ENCODE measurements around the gene EYA2.

EYA2 gene

DNA sequence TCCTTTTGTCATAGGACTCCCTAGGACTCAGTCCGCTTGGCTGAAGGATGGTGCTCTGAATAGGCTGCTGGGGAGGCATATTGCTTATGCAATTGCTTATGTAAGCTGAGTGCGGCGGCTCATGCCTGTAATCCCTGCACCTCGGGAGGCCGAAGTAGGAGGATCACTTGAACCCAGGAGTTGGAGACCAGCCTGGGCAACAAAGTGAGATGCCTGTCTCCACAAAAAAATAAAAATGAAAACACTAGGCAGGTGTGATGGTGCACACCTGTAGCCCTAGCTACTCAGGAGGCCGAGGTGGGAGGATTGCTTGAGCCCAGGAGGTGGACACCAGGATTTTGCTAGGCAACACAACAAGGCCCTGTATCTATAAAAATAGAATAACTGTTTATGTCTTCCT, 81.3 kb downstream of the EYA2 start:
- Histone ChIP-seq H3F3A (ENCODE audit: low read depth) (no peaks in the 10 kb centered on the region), H2AFZ (ENCODE audit: low read length) (no peak overlapping the region), H3K9me2 (replicated peaks; ENCODE audit: low read depth, low read length) (no peaks in the 10 kb centered on the region), H4K20me1 (ENCODE audit: insufficient read depth, low read length, poor library complexity, severe bottlenecking) (no peaks in the 10 kb centered on the region), H3K4me1 (ENCODE audit: insufficient read depth, low read length, poor library complexity, severe bottlenecking) (peaks cover 4% of the 10 kb centered on the region), H3K79me2 (ENCODE audit: insufficient read depth, low read length) (no peaks in the 10 kb centered on the region), H3K36me3 (ENCODE audit: insufficient read depth, low read length) (no peaks in the 10 kb centered on the region), H3K9me3 (ENCODE audit: insufficient read depth, low read depth, low read length) (no peaks in the 10 kb centered on the region), H3K9ac (ENCODE audit: low read depth, low read length, poor library complexity, severe bottlenecking) (no peak overlapping the region), H3K4me2 (ENCODE audit: low read depth, low read length, poor library complexity, severe bottlenecking) (no peak overlapping the region), H3K4me3 (ENCODE audit: low read length, poor library complexity, severe bottlenecking) (no peak overlapping the region), H3K27me3 (ENCODE audit: insufficient read depth, low read length, poor library complexity, severe bottlenecking) (no peaks in the 10 kb centered on the region)
- TF ChIP-seq EZH2phosphoT487 (IDR thresholded peaks at IDR 0.05; ENCODE audit: borderline replicate concordance): no peak
- TF ChIP-seq, protein P1, sequence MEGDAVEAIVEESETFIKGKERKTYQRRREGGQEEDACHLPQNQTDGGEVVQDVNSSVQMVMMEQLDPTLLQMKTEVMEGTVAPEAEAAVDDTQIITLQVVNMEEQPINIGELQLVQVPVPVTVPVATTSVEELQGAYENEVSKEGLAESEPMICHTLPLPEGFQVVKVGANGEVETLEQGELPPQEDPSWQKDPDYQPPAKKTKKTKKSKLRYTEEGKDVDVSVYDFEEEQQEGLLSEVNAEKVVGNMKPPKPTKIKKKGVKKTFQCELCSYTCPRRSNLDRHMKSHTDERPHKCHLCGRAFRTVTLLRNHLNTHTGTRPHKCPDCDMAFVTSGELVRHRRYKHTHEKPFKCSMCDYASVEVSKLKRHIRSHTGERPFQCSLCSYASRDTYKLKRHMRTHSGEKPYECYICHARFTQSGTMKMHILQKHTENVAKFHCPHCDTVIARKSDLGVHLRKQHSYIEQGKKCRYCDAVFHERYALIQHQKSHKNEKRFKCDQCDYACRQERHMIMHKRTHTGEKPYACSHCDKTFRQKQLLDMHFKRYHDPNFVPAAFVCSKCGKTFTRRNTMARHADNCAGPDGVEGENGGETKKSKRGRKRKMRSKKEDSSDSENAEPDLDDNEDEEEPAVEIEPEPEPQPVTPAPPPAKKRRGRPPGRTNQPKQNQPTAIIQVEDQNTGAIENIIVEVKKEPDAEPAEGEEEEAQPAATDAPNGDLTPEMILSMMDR (conservative IDR thresholded peaks at IDR 0.05; ENCODE audit: low read length): no peak

DNA sequence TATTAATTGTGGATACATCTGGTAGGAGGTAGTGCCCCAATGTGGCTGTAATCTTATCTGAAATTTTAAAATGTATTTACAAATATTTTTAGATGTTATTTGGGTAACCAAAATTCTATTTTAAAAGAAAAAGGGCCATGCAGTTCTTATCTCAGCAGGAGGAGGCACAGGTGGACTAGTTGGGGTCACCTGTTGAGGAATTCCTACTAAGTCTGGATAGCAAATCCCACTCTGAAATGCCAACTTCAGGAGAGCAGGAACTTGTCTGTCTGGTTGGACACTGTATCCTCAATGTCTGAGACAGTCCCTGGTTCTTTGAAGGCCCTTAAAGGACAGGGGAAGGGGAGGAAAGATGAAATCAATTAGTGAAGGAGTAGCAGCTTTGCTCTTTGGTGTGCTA, 82.6 kb downstream of the EYA2 start:
- Histone ChIP-seq H4K20me1 (ENCODE audit: insufficient read depth, low read length, poor library complexity, severe bottlenecking) (no peaks in the 10 kb centered on the region), H3K4me1 (ENCODE audit: insufficient read depth, low read length, poor library complexity, severe bottlenecking) (peaks cover 4% of the 10 kb centered on the region), H2AFZ (ENCODE audit: low read length) (no peak overlapping the region), H3K4me2 (ENCODE audit: low read depth, low read length, poor library complexity, severe bottlenecking) (no peak overlapping the region), H3K79me2 (ENCODE audit: insufficient read depth, low read length) (no peaks in the 10 kb centered on the region), H3K4me3 (ENCODE audit: low read length, poor library complexity, severe bottlenecking) (no peak overlapping the region), H3K9me2 (replicated peaks; ENCODE audit: low read depth, low read length) (no peaks in the 10 kb centered on the region), H3K9me3 (ENCODE audit: insufficient read depth, low read depth, low read length) (no peaks in the 10 kb centered on the region), H3K27me3 (ENCODE audit: insufficient read depth, low read length, poor library complexity, severe bottlenecking) (no peaks in the 10 kb centered on the region), H3K9ac (ENCODE audit: low read depth, low read length, poor library complexity, severe bottlenecking) (no peak overlapping the region), H3K36me3 (ENCODE audit: insufficient read depth, low read length) (no peaks in the 10 kb centered on the region), H3F3A (ENCODE audit: low read depth) (no peaks in the 10 kb centered on the region)
- TF ChIP-seq, protein P1 (conservative IDR thresholded peaks at IDR 0.05; ENCODE audit: low read length): no peak
- no peak for TF ChIP-seq EZH2phosphoT487 (IDR thresholded peaks at IDR 0.05; ENCODE audit: borderline replicate concordance)

DNA sequence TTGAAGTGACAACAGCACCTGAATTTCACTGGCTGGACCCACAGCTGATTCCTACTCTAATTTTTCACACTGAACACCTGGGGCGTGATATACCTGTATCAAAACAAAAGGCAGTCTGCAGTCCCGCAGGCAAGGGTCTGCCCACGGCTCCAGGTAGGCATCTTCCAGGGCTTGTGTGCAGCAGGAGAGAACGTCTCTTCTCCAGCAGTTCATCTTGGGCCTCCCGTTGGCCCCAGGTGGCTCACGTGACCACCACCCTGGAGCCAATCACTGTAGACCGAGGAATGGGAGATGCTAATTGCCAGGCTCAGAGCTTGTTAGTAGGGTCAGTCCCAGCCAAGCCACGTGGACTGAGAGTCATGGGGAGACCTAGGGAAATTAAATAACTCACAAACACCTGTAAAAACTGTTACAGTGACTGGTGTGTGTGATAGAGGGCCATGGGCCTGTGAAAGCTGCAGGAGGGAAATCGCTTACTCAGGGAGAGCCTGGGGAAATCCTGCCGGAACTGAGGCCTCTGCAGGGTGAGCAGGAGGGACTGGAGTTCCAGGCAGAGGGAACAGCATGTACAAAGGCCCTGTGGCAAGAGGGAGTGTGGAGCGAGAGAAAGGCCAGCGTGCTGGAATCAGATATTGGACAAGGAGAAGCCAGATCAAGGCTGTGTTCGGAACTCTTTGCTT, 83.4 kb downstream of the EYA2 start:
- H3K4me3 ChIP-seq (ENCODE audit: low read length, poor library complexity, severe bottlenecking): no peak overlapping the region
- no peak overlapping the region for H3K9ac ChIP-seq (ENCODE audit: low read depth, low read length, poor library complexity, severe bottlenecking)
- no peaks in the 10 kb centered on the region for H3K27me3 ChIP-seq (ENCODE audit: insufficient read depth, low read length, poor library complexity, severe bottlenecking)
- TF ChIP-seq EZH2phosphoT487 (IDR thresholded peaks at IDR 0.05; ENCODE audit: borderline replicate concordance): no peak
- TF ChIP-seq, protein P1 (conservative IDR thresholded peaks at IDR 0.05; ENCODE audit: low read length): no peak
- no peak overlapping the region for H2AFZ ChIP-seq (ENCODE audit: low read length)
- no peaks in the 10 kb centered on the region for H3K9me3 ChIP-seq (ENCODE audit: insufficient read depth, low read depth, low read length)
- no peak overlapping the region for H3K4me2 ChIP-seq (ENCODE audit: low read depth, low read length, poor library complexity, severe bottlenecking)
- H4K20me1 ChIP-seq (ENCODE audit: insufficient read depth, low read length, poor library complexity, severe bottlenecking): no peaks in the 10 kb centered on the region
- H3F3A ChIP-seq (ENCODE audit: low read depth): no peaks in the 10 kb centered on the region
- no peaks in the 10 kb centered on the region for H3K36me3 ChIP-seq (ENCODE audit: insufficient read depth, low read length)
- H3K79me2 ChIP-seq (ENCODE audit: insufficient read depth, low read length): no peaks in the 10 kb centered on the region
- H3K4me1 ChIP-seq (ENCODE audit: insufficient read depth, low read length, poor library complexity, severe bottlenecking): peaks cover 4% of the 10 kb centered on the region
- H3K9me2 ChIP-seq (replicated peaks; ENCODE audit: low read depth, low read length): no peaks in the 10 kb centered on the region

All from Loucy (cell line).